Measurements from ENCODE around the gene ITGA11. TPM values are rescaled to one million over a fixed set of nuclear protein-coding genes. Genes with fewer than 3 reads are reported as not detected.
A peak's percentile ranks its signal among the peaks of the same experiment; 100 is the strongest.

ITGA11 gene
- total RNA-seq, 1 donor from 2014 or later, result 193 TPM

DNA sequence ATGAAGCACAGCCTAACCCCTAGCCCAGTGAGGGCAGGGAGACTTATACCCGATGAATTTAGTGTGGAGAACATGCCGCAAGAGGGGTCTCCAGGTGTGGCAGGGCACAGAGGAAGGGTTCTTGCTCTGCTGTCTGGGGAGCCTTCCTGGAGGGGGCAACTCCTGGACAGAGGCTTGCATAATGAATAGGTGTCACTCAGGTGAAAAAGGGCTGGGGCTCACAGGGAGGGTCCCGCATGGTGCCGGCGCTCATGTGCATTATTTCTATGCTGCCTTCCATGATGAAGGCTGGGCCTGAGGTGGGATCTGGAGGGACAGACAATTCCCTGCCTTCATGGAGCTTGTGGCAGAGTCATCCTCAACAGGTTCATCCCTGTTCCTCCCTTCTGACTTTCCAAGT is 51.5 kb downstream of the ITGA11 start:
- Mint-ChIP-seq H3K36me3 (ENCODE audit: low read depth, unreplicated experiment) (peaks cover 44% of the 10 kb centered on the region), H3K4me3 (ENCODE audit: unreplicated experiment) (no peak overlapping the region), H3K27ac (ENCODE audit: unreplicated experiment) (no peak overlapping the region), H3K27me3 (ENCODE audit: low read depth, unreplicated experiment) (peaks cover 2% of the 10 kb centered on the region), H3K9me3 (ENCODE audit: unreplicated experiment) (peaks cover 3% of the 10 kb centered on the region), H3K4me1 (ENCODE audit: low read depth, unreplicated experiment) (peaks cover 39% of the 10 kb centered on the region)
- H3K36me3 ChIP-seq (ENCODE audit: insufficient read depth, low read length), result no peaks in the 10 kb centered on the region
- H2AFZ ChIP-seq (ENCODE audit: low read depth, low read length), result no peak overlapping the region
- H3K9ac ChIP-seq (ENCODE audit: low read length), result no peak overlapping the region
- peaks cover 39% of the 10 kb centered on the region for H3K4me1 ChIP-seq (ENCODE audit: insufficient read depth, low read length)
- no peaks in the 10 kb centered on the region for H3K27me3 ChIP-seq (ENCODE audit: insufficient read depth, low read length)
- TF ChIP-seq, protein P1, sequence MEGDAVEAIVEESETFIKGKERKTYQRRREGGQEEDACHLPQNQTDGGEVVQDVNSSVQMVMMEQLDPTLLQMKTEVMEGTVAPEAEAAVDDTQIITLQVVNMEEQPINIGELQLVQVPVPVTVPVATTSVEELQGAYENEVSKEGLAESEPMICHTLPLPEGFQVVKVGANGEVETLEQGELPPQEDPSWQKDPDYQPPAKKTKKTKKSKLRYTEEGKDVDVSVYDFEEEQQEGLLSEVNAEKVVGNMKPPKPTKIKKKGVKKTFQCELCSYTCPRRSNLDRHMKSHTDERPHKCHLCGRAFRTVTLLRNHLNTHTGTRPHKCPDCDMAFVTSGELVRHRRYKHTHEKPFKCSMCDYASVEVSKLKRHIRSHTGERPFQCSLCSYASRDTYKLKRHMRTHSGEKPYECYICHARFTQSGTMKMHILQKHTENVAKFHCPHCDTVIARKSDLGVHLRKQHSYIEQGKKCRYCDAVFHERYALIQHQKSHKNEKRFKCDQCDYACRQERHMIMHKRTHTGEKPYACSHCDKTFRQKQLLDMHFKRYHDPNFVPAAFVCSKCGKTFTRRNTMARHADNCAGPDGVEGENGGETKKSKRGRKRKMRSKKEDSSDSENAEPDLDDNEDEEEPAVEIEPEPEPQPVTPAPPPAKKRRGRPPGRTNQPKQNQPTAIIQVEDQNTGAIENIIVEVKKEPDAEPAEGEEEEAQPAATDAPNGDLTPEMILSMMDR (IDR thresholded peaks at IDR 0.05; ENCODE audit: insufficient read depth, low read depth, low read length), result no peak
- TF ChIP-seq EZH2 (IDR thresholded peaks at IDR 0.05; ENCODE audit: insufficient read depth, low read length), result no peak
- H3K27ac ChIP-seq (ENCODE audit: low read depth, low read length), result no peak overlapping the region
- FAIRE-seq (no peak), DNase-seq (ENCODE audit: low read depth) (no peak)
- no peaks in the 10 kb centered on the region for H3K9me3 ChIP-seq (ENCODE audit: insufficient read depth, low read depth, low read length)
- peaks cover 39% of the 10 kb centered on the region for H3K79me2 ChIP-seq (ENCODE audit: insufficient read depth, low read length)
- no peak overlapping the region for H3K4me2 ChIP-seq (ENCODE audit: low read length)
- H3K4me3 ChIP-seq (ENCODE audit: insufficient read depth, low read depth, low read length), result no peak overlapping the region
- peaks cover 45% of the 10 kb centered on the region for H4K20me1 ChIP-seq (ENCODE audit: insufficient read depth, low read length)

DNA sequence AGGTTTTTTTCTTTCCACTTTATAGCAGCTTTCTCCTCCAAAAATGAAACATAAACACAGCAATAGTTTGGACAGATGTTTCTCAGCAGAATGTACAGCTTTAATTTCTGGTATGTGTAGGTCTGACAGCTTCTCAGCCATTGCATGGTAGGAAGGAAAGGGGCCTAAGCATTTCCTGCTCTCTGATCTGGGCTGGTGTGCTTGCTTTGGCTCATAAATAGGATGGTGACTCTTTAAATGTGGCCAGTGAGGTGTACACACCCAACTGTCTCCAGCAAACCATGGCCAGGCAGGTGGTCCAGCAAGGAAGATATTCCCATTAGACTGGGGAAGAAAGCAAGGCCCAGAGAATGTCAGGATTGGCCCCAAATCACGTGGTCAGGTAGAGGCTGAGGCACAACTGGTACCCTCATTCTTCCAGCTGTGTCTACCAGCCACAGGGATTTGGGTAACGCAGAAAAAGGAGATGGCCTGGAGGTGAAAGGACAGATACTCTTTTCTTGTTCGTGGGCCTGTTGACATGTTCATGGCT is 52.1 kb downstream of the ITGA11 start:
- Mint-ChIP-seq H3K36me3 (ENCODE audit: low read depth, unreplicated experiment) (peaks cover 39% of the 10 kb centered on the region), H3K27me3 (ENCODE audit: low read depth, unreplicated experiment) (no peaks in the 10 kb centered on the region), H3K9me3 (ENCODE audit: unreplicated experiment) (peaks cover 3% of the 10 kb centered on the region), H3K4me3 (ENCODE audit: unreplicated experiment) (no peak overlapping the region), H3K4me1 (ENCODE audit: low read depth, unreplicated experiment) (peaks cover 33% of the 10 kb centered on the region), H3K27ac (ENCODE audit: unreplicated experiment) (no peak overlapping the region)
- Histone ChIP-seq H2AFZ (ENCODE audit: low read depth, low read length) (no peak overlapping the region), H3K27me3 (ENCODE audit: insufficient read depth, low read length) (no peaks in the 10 kb centered on the region), H3K79me2 (ENCODE audit: insufficient read depth, low read length) (peaks cover 38% of the 10 kb centered on the region), H3K36me3 (ENCODE audit: insufficient read depth, low read length) (no peaks in the 10 kb centered on the region), H3K4me1 (ENCODE audit: insufficient read depth, low read length) (peaks cover 34% of the 10 kb centered on the region), H3K27ac (ENCODE audit: low read depth, low read length) (no peak overlapping the region), H3K4me3 (ENCODE audit: insufficient read depth, low read depth, low read length) (no peak overlapping the region), H4K20me1 (ENCODE audit: insufficient read depth, low read length) (peaks cover 47% of the 10 kb centered on the region), H3K9ac (ENCODE audit: low read length) (no peak overlapping the region), H3K9me3 (ENCODE audit: insufficient read depth, low read depth, low read length) (no peaks in the 10 kb centered on the region), H3K4me2 (ENCODE audit: low read length) (no peak overlapping the region)
- DNase-seq (ENCODE audit: low read depth) (no peak), FAIRE-seq (no peak)
- no peak for TF ChIP-seq EZH2 (IDR thresholded peaks at IDR 0.05; ENCODE audit: insufficient read depth, low read length)
- TF ChIP-seq, protein P1 (IDR thresholded peaks at IDR 0.05; ENCODE audit: insufficient read depth, low read depth, low read length), result no peak

DNA sequence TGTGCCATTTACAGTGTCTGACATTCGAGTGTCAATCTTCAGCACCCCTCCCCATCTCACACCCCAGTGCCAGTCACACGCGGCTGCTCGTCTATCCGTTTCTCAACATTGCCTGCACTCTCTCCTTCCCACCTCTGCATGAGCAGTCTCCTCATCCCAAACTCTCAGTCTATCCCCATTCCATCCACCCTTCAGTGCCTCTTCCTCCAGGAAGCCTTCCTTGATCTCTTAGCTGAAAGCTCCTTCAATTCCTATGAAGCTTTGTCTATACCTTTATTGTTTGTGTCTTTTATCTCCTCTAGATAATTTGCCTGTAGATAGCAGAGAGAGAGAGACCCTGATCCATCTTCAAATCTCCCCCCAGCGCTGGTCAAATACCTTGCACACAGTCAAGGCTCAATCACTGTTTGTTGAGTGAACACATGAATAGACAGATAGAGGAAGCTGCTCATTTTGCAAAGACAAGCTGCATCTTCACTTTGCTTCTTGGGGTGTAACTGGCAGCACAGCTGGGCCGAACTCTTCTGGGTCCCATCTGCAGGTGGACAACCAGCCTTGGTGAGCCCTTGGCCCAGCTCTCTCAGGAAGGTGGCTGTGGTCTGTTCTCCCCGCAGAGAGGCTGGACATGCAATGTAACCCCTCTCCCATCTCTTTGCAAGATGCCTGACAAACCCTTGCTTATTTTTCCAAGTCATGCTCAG is 52.8 kb downstream of the ITGA11 start:
- FAIRE-seq (no peak), DNase-seq (ENCODE audit: low read depth) (no peak)

More for the DNA sequence above, 52.8 kb downstream of the ITGA11 start:
- no peaks in the 10 kb centered on the region for H3K27me3 Mint-ChIP-seq (ENCODE audit: low read depth, unreplicated experiment)
- Histone ChIP-seq H3K4me2 (ENCODE audit: low read length) (no peak overlapping the region), H3K4me3 (ENCODE audit: insufficient read depth, low read depth, low read length) (no peak overlapping the region), H3K4me1 (ENCODE audit: insufficient read depth, low read length) (peaks cover 27% of the 10 kb centered on the region), H2AFZ (ENCODE audit: low read depth, low read length) (no peak overlapping the region), H3K9ac (ENCODE audit: low read length) (no peak overlapping the region), H3K27me3 (ENCODE audit: insufficient read depth, low read length) (no peaks in the 10 kb centered on the region), H3K79me2 (ENCODE audit: insufficient read depth, low read length) (peaks cover 42% of the 10 kb centered on the region), H3K27ac (ENCODE audit: low read depth, low read length) (no peak overlapping the region), H3K36me3 (ENCODE audit: insufficient read depth, low read length) (no peaks in the 10 kb centered on the region), H3K9me3 (ENCODE audit: insufficient read depth, low read depth, low read length) (no peaks in the 10 kb centered on the region), H4K20me1 (ENCODE audit: insufficient read depth, low read length) (peaks cover 53% of the 10 kb centered on the region)
- H3K4me1 Mint-ChIP-seq (ENCODE audit: low read depth, unreplicated experiment), result peaks cover 27% of the 10 kb centered on the region
- peaks cover 3% of the 10 kb centered on the region for H3K9me3 Mint-ChIP-seq (ENCODE audit: unreplicated experiment)
- peak overlapping the region; percentile 4 for H3K27ac Mint-ChIP-seq (ENCODE audit: unreplicated experiment)
- TF ChIP-seq EZH2 (IDR thresholded peaks at IDR 0.05; ENCODE audit: insufficient read depth, low read length), result no peak
- TF ChIP-seq, protein P1 (IDR thresholded peaks at IDR 0.05; ENCODE audit: insufficient read depth, low read depth, low read length), result no peak
- peaks cover 33% of the 10 kb centered on the region for H3K36me3 Mint-ChIP-seq (ENCODE audit: low read depth, unreplicated experiment)
- peak overlapping the region; percentile 1 for H3K4me3 Mint-ChIP-seq (ENCODE audit: unreplicated experiment)
